Activated CD8-positive, alpha-beta memory T cell treated with anti-CD3 and anti-CD28 coated beads for 24 hours (primary cell): Measurements from ENCODE around the gene KCNQ1.

Experiments
- DNase-seq: peaks from one replicate; pipeline ENCODE4 v3.0.0-alpha.2; 2020

KCNQ1 gene

GRCh38 chr11:2653930-2654739 lies 209.3 kb downstream of the KCNQ1 start:
- peak; percentile 45 for DNase-seq

- DNase-seq = peak; percentile 42
Observed at GRCh38 chr11:2655016-2655719, 210.4 kb downstream of the KCNQ1 start.

GRCh38 chr11:2655834-2656622 lies 211.2 kb downstream of the KCNQ1 start:
- DNase-seq = peak; percentile 44

- DNase-seq = no peak
Observed at GRCh38 chr11:2656859-2657258, 212.1 kb downstream of the KCNQ1 start.

- no peak for DNase-seq
Observed at GRCh38 chr11:2657697-2658284, 213.0 kb downstream of the KCNQ1 start.

GRCh38 chr11:2660357-2660939 lies 215.6 kb downstream of the KCNQ1 start:
- DNase-seq = no peak

GRCh38 chr11:2661173-2662023 lies 216.6 kb downstream of the KCNQ1 start:
- DNase-seq = no peak

- DNase-seq = peak; percentile 49
Observed at GRCh38 chr11:2662024-2662312, 217.2 kb downstream of the KCNQ1 start.

- DNase-seq = no peak
Observed at GRCh38 chr11:2662430-2663299, 217.9 kb downstream of the KCNQ1 start.

GRCh38 chr11:2663506-2663905 lies 218.7 kb downstream of the KCNQ1 start:
- DNase-seq = no peak

GRCh38 chr11:2663915-2664314 lies 219.1 kb downstream of the KCNQ1 start:
- no peak for DNase-seq

GRCh38 chr11:2664376-2664775 lies 219.6 kb downstream of the KCNQ1 start:
- DNase-seq = no peak

GRCh38 chr11:2664791-2665525 lies 220.2 kb downstream of the KCNQ1 start:
- no peak for DNase-seq

GRCh38 chr11:2665526-2666400 lies 221.0 kb downstream of the KCNQ1 start:
- no peak for DNase-seq

- DNase-seq = no peak
Observed at GRCh38 chr11:2666401-2666741, 221.6 kb downstream of the KCNQ1 start.

GRCh38 chr11:2666828-2667570 lies 222.2 kb downstream of the KCNQ1 start:
- DNase-seq = no peak

GRCh38 chr11:2667940-2668339 lies 223.1 kb downstream of the KCNQ1 start:
- no peak for DNase-seq

- DNase-seq = no peak
Observed at GRCh38 chr11:2668876-2669275, 224.1 kb downstream of the KCNQ1 start.
